Neural progenitor cell (in vitro differentiated cells): ENCODE measurements around the gene PRAF2. TPM values are rescaled to one million over a fixed set of nuclear protein-coding genes. Genes with fewer than 3 reads are reported as not detected.

ENCODE experiments used
- DNase-seq: peaks from one replicate; pipeline ENCODE4 v3.0.0-alpha.2; 2016; ENCODE audit warnings: low spot score
- H2AFZ ChIP-seq: fragments of 200-600 bp; sonication (generic); replicated peaks from 2 replicates; pipeline ENCODE4 v1.6.1; 2016; ENCODE audit warnings: antibody characterized with exemption
- H3F3A ChIP-seq: fragments of 200-600 bp; sonication (generic); 2 replicates; pipeline ENCODE4 v1.6.1; 2016; ENCODE audit warnings: antibody characterized with exemption, low read depth
- H3K27ac ChIP-seq: fragments of 200-600 bp; sonication (generic); 2 replicates; pipeline ENCODE4 v1.5.1; 2016; ENCODE audit warnings: mild to moderate bottlenecking
- H3K27me3 ChIP-seq: fragments of 200-600 bp; sonication (generic); 2 replicates; pipeline ENCODE4 v1.6.1; 2016; ENCODE audit warnings: mild to moderate bottlenecking, moderate library complexity
- H3K36me3 ChIP-seq: fragments of 200-600 bp; sonication (generic); 2 replicates; pipeline ENCODE4 v1.5.1; 2016
- H3K4me1 ChIP-seq: fragments of 200-600 bp; sonication (generic); 2 replicates; pipeline ENCODE4 v1.6.1; 2016; ENCODE audit warnings: mixed run types
- H3K4me2 ChIP-seq: fragments of 200-600 bp; sonication (generic); 2 replicates; pipeline ENCODE4 v1.6.1; 2016
- H3K4me3 ChIP-seq: fragments of 200-600 bp; sonication (generic); 2 replicates; pipeline ENCODE4 v1.5.1; 2016
- H3K79me2 ChIP-seq: fragments of 200-600 bp; sonication (generic); 2 replicates; pipeline ENCODE4 v1.6.1; 2016; ENCODE audit warnings: low read depth
- H3K9ac ChIP-seq: fragments of 200-600 bp; sonication (generic); 2 replicates; pipeline ENCODE4 v1.6.1; 2016
- H3K9me3 ChIP-seq: fragments of 200-600 bp; sonication (generic); 2 replicates; pipeline ENCODE4 v1.5.1; 2016; ENCODE audit warnings: low read depth
- H4K20me1 ChIP-seq: fragments of 200-600 bp; sonication (generic); 2 replicates; pipeline ENCODE4 v1.6.1; 2016; ENCODE audit warnings: low read depth
- H3K27ac Mint-ChIP-seq: 3 replicates; pipeline ENCODE4 v1.8.0; 2021; ENCODE audit warnings: mixed read lengths
- H3K27me3 Mint-ChIP-seq: 2 replicates; pipeline ENCODE4 v1.8.0; 2022; ENCODE audit warnings: low read depth, mild to moderate bottlenecking, inconsistent platforms, moderate library complexity, mixed read lengths; ENCODE audit not compliant: insufficient read depth
- H3K36me3 Mint-ChIP-seq: 3 replicates; pipeline ENCODE4 v1.8.0; 2021; ENCODE audit warnings: mixed read lengths
- H3K4me1 Mint-ChIP-seq: 3 replicates; pipeline ENCODE4 v1.8.0; 2021; ENCODE audit warnings: mixed read lengths
- H3K4me3 Mint-ChIP-seq: 3 replicates; pipeline ENCODE4 v1.8.0; 2021; ENCODE audit warnings: mild to moderate bottlenecking, moderate library complexity, mixed read lengths
- H3K9me3 Mint-ChIP-seq: 3 replicates; pipeline ENCODE4 v1.8.0; 2020; ENCODE audit warnings: mixed read lengths
- CTCF ChIP-seq: fragments of 200-600 bp; sonication (generic); IDR thresholded peaks from 2 replicates; pipeline ENCODE4 v1.5.1; 2017; ENCODE audit warnings: antibody characterized with exemption, mild to moderate bottlenecking
- EZH2 ChIP-seq: fragments of 200-600 bp; sonication (generic); IDR thresholded peaks from 2 replicates; pipeline ENCODE4 v1.6.1; 2017; ENCODE audit warnings: antibody characterized with exemption, mild to moderate bottlenecking, moderate library complexity
- EZH2phosphoT487 ChIP-seq: fragments of 200-600 bp; sonication (generic); IDR thresholded peaks from 2 replicates; pipeline ENCODE4 v1.6.1; 2017; ENCODE audit warnings: antibody characterized with exemption
- total RNA-seq: library from RNA; depleted of rRNA; stranded (reverse); fragments of >200 nt; gene quantifications from 2 replicates; pipeline ENCODE4 v1.2.3, GENCODE V29; 2015; ENCODE audit warnings: low replicate concordance

The PRAF2 gene
- total RNA-seq, 1 donor from 2014 or later = 0.30 TPM

GRCh38 chrX:49106930-49107329 lies 33.1 kb upstream of the PRAF2 start:
- H3K79me2 ChIP-seq = no peaks in the 10 kb centered on the region
- H4K20me1 ChIP-seq = no peaks in the 10 kb centered on the region
- no peak overlapping the region for H3K9ac ChIP-seq
- no peak overlapping the region for H3K4me2 ChIP-seq
- TF ChIP-seq EZH2 = no peak
- peak; percentile 45 for TF ChIP-seq CTCF
- H3F3A ChIP-seq = no peaks in the 10 kb centered on the region
- Mint-ChIP-seq H3K27me3 (peaks cover 6% of the 10 kb centered on the region), H3K9me3 (peaks cover 6% of the 10 kb centered on the region), H3K4me3 (no peak overlapping the region), H3K27ac (no peak overlapping the region), H3K4me1 (no peaks in the 10 kb centered on the region), H3K36me3 (no peaks in the 10 kb centered on the region)
- no peaks in the 10 kb centered on the region for H3K27me3 ChIP-seq
- no peaks in the 10 kb centered on the region for H3K9me3 ChIP-seq
- no peak overlapping the region for H3K27ac ChIP-seq
- H3K4me3 ChIP-seq = no peak overlapping the region
- H2AFZ ChIP-seq = no peak overlapping the region
- H3K36me3 ChIP-seq = no peaks in the 10 kb centered on the region
- DNase-seq = peak; percentile 47
- H3K4me1 ChIP-seq = no peaks in the 10 kb centered on the region

- no peaks in the 10 kb centered on the region for H4K20me1 ChIP-seq
- H3K9me3 Mint-ChIP-seq = peaks cover 6% of the 10 kb centered on the region
Observed at GRCh38 chrX:49106296-49106695, 32.5 kb upstream of the PRAF2 start.

GRCh38 chrX:49103637-49104036 lies 29.8 kb upstream of the PRAF2 start:
- Histone ChIP-seq H3K4me1 (no peaks in the 10 kb centered on the region), H3K27me3 (no peaks in the 10 kb centered on the region), H3K27ac (no peak overlapping the region), H3K9me3 (no peaks in the 10 kb centered on the region), H3K36me3 (no peaks in the 10 kb centered on the region), H3F3A (no peaks in the 10 kb centered on the region), H3K4me2 (no peak overlapping the region), H2AFZ (no peak overlapping the region), H4K20me1 (no peaks in the 10 kb centered on the region), H3K9ac (no peak overlapping the region), H3K4me3 (no peak overlapping the region), H3K79me2 (no peaks in the 10 kb centered on the region)
- DNase-seq = no peak
- Mint-ChIP-seq H3K27me3 (peaks cover 4% of the 10 kb centered on the region), H3K36me3 (no peaks in the 10 kb centered on the region), H3K4me1 (no peaks in the 10 kb centered on the region), H3K27ac (no peak overlapping the region), H3K4me3 (no peak overlapping the region), H3K9me3 (peaks cover 8% of the 10 kb centered on the region)
- no peak for TF ChIP-seq EZH2
- no peak for TF ChIP-seq CTCF
- no peak for TF ChIP-seq EZH2phosphoT487

More at GRCh38 chrX:49106296-49106695, 32.5 kb upstream of the PRAF2 start:
- Histone ChIP-seq H3K4me1 (no peaks in the 10 kb centered on the region), H3K27me3 (no peaks in the 10 kb centered on the region), H3K36me3 (no peaks in the 10 kb centered on the region), H3K79me2 (no peaks in the 10 kb centered on the region), H3K9me3 (no peaks in the 10 kb centered on the region), H2AFZ (no peak overlapping the region), H3F3A (no peaks in the 10 kb centered on the region), H3K4me3 (no peak overlapping the region), H3K4me2 (no peak overlapping the region), H3K27ac (no peak overlapping the region), H3K9ac (no peak overlapping the region)
- no peak overlapping the region for H3K27ac Mint-ChIP-seq
- peak overlapping the region; percentile 60 for H3K4me3 Mint-ChIP-seq
- TF ChIP-seq CTCF (no peak), EZH2phosphoT487 (no peak), EZH2 (no peak)
- H3K36me3 Mint-ChIP-seq = no peaks in the 10 kb centered on the region
- peaks cover 4% of the 10 kb centered on the region for H3K27me3 Mint-ChIP-seq
- no peak for DNase-seq
- no peaks in the 10 kb centered on the region for H3K4me1 Mint-ChIP-seq
